HCT116 (cell line): ENCODE data around the gene HSPBAP1. TPM values are rescaled to one million over a fixed set of nuclear protein-coding genes. Genes with fewer than 3 reads are reported as not detected.

Source experiments
- ATAC-seq: fragments of 200-7000 bp; cut with Tn5 transposase; 2 replicates; pipeline ENCODE4 v1.9.1; 2020; ENCODE audit warnings: mild to moderate bottlenecking, moderate library complexity
- BruUV-seq: library from RNA; stranded (reverse); fragments of 400-500 nt; replicated peaks from 2 replicates; lab custom pipeline; 2021; lab: Mats Ljungman, UMichigan
- CTCF ChIA-PET: fragments of 300-600 bp; sonication (Branson Sonifier 250); formaldehyde crosslinking; loops from one replicate; lab custom pipeline; 2021; ENCODE audit warnings: antibody characterized with exemption; lab: Charles Lee
- POLR2A ChIA-PET: fragments of 300-600, 350-600 bp; sonication (Branson Sonifier 250); formaldehyde crosslinking; loops from one replicate; lab custom pipeline; 2021; ENCODE audit warnings: antibody characterized with exemption; lab: Charles Lee
- RAD21 ChIA-PET, 2 experiments: fragments of 300-600 bp; sonication (Branson Sonifier 250); formaldehyde crosslinking; loops; one replicate each; lab custom pipeline; 2023; ENCODE audit warnings: low total read pairs in 2 of 2; ENCODE audit not compliant: uncharacterized antibody in 2 of 2, unreplicated experiment in 2 of 2, low non-redundant PET in 1 of 2; lab: Charles Lee
- DNase-seq: peaks from one replicate; pipeline ENCODE4 v3.0.0-alpha.2; 2010; ENCODE audit warnings: low read depth, low spot score
- H2AFZ ChIP-seq: fragments of 200-600 bp; shearing (Covaris generic), sonication (generic); 2 replicates; pipeline ENCODE4 v1.6.1; 2017; ENCODE audit warnings: low read depth, mixed run types, mixed read lengths, antibody characterized with exemption, low read length; ENCODE audit not compliant: poor library complexity, severe bottlenecking
- H3K27ac ChIP-seq: 2 replicates; pipeline ENCODE4 v1.5.1; 2012; ENCODE audit warnings: low read depth, low read length
- H3K27me3 ChIP-seq: fragments of 200-600 bp; sonication (generic); 2 replicates; pipeline ENCODE4 v1.6.1; 2016; ENCODE audit warnings: mixed run types, low read length, mixed read lengths; ENCODE audit not compliant: insufficient read depth
- H3K36me3 ChIP-seq, 2 experiments: fragments of 200-500 bp in 1 of 2; fragments of 200-600 bp in 1 of 2; sonication (Bioruptor generic) in 1 of 2; sonication (generic) in 1 of 2; 2 replicates each; pipeline versions ENCODE4 v1.5.1 to v1.6.1; 2014 to 2016; ENCODE audit warnings: low read length in 2 of 2, inconsistent platforms in 1 of 2, mixed read lengths in 1 of 2, mixed run types in 1 of 2; ENCODE audit not compliant: insufficient read depth in 2 of 2, control insufficient read depth in 1 of 2
- H3K4me1 ChIP-seq, 2 experiments: fragments of 200-600 bp in 1 of 2; sonication (generic) in 1 of 2; 2 replicates each; pipeline versions ENCODE4 v1.5.1 to v1.6.1; 2012 to 2017; ENCODE audit warnings: low read length in 2 of 2, inconsistent platforms in 1 of 2, mild to moderate bottlenecking in 1 of 2, mixed read lengths in 1 of 2, mixed run types in 1 of 2, moderate library complexity in 1 of 2; ENCODE audit not compliant: insufficient read depth in 2 of 2, control insufficient read depth in 1 of 2
- H3K4me2 ChIP-seq: fragments of 200-600 bp; sonication (generic); 2 replicates; pipeline ENCODE4 v1.6.1; 2017; ENCODE audit warnings: mixed run types, low read length, mixed read lengths
- H3K4me3 ChIP-seq, 2 experiments: fragments of 200-600 bp in 1 of 2; sonication (generic) in 1 of 2; replicated peaks in 1 of 2; 2 replicates each; pipeline ENCODE4 v1.5.1; 2011 to 2016; ENCODE audit warnings: low read length in 2 of 2, control low read depth in 1 of 2, low read depth in 1 of 2, mild to moderate bottlenecking in 1 of 2, mixed read lengths in 1 of 2, mixed run types in 1 of 2
- H3K79me2 ChIP-seq: fragments of 200-600 bp; sonication (generic); 2 replicates; pipeline ENCODE4 v1.6.1; 2017; ENCODE audit warnings: mild to moderate bottlenecking, mixed run types, low read length, moderate library complexity, mixed read lengths; ENCODE audit not compliant: insufficient read depth
- H3K9ac ChIP-seq: fragments of 200-600 bp; sonication (generic); 2 replicates; pipeline ENCODE4 v1.6.1; 2016; ENCODE audit warnings: low read length, mixed read lengths
- H3K9me2 ChIP-seq: fragments of 200-600 bp; sonication (generic), shearing (Covaris generic); 2 replicates; pipeline ENCODE4 v1.6.1; 2017; ENCODE audit warnings: mixed run types, mild to moderate bottlenecking, moderate library complexity; ENCODE audit not compliant: insufficient read depth
- H3K9me3 ChIP-seq, 2 experiments: fragments of 200-500 bp in 1 of 2; fragments of 200-600 bp in 1 of 2; sonication (Bioruptor generic) in 1 of 2; sonication (generic) in 1 of 2; 2 replicates each; pipeline ENCODE4 v1.6.1; 2014 to 2017; ENCODE audit warnings: low read length in 2 of 2, mixed read lengths in 2 of 2, inconsistent platforms in 1 of 2, low read depth in 1 of 2, mild to moderate bottlenecking in 1 of 2, mixed run types in 1 of 2, moderate library complexity in 1 of 2; ENCODE audit not compliant: control insufficient read depth in 1 of 2, insufficient read depth in 1 of 2
- H4K20me1 ChIP-seq: fragments of 200-600 bp; sonication (generic), shearing (Covaris generic); 2 replicates; pipeline ENCODE4 v1.6.1; 2017; ENCODE audit warnings: mixed run types, mild to moderate bottlenecking, moderate library complexity; ENCODE audit not compliant: insufficient read depth
- CEBPB ChIP-seq: IDR thresholded peaks from 2 replicates; pipeline ENCODE4 v1.6.1; 2012; ENCODE audit warnings: low read depth
- EGR1 ChIP-seq: IDR thresholded peaks from 2 replicates; pipeline ENCODE4 v1.6.1; 2012; ENCODE audit warnings: low read depth
- ELF1 ChIP-seq: IDR thresholded peaks from 2 replicates; pipeline ENCODE4 v1.6.1; 2012; ENCODE audit warnings: low read depth, borderline replicate concordance
- EZH2 ChIP-seq: fragments of 200-600 bp; sonication (generic); IDR thresholded peaks from 2 replicates; pipeline ENCODE4 v1.6.1; 2017; ENCODE audit warnings: antibody characterized with exemption, mixed run types
- EZH2phosphoT487 ChIP-seq: fragments of 200-600 bp; IDR thresholded peaks from 2 replicates; pipeline ENCODE4 v1.6.1; 2018; ENCODE audit warnings: antibody characterized with exemption, borderline replicate concordance
- FOSL1 ChIP-seq: IDR thresholded peaks from 2 replicates; pipeline ENCODE4 v1.6.1; 2012; ENCODE audit warnings: low read depth
- POLR2AphosphoS5 ChIP-seq: IDR thresholded peaks from 2 replicates; pipeline ENCODE4 v1.6.1; 2011; ENCODE audit warnings: mild to moderate bottlenecking, low read depth, low read length, moderate library complexity
- RAD21 ChIP-seq: IDR thresholded peaks from 2 replicates; pipeline ENCODE4 v1.6.1; 2012; ENCODE audit warnings: low read depth, mild to moderate bottlenecking
- SP1 ChIP-seq: IDR thresholded peaks from 2 replicates; pipeline ENCODE4 v1.6.1; 2012; ENCODE audit warnings: low read depth
- SRF ChIP-seq: IDR thresholded peaks from 2 replicates; pipeline ENCODE4 v1.6.1; 2012; ENCODE audit warnings: low read depth
- ZBTB33 ChIP-seq: IDR thresholded peaks from 2 replicates; pipeline ENCODE4 v1.6.1; 2011; ENCODE audit warnings: mild to moderate bottlenecking, low read length, moderate library complexity; ENCODE audit not compliant: insufficient replicate concordance; ENCODE audit errors: extremely low read depth
- ZFX ChIP-seq: fragments of 450-650 bp; IDR thresholded peaks from 2 replicates; pipeline ENCODE4 v1.6.1; 2017
- ZNF274 ChIP-seq: fragments of 200-500 bp; sonication (Bioruptor generic); IDR thresholded peaks from 2 replicates; pipeline ENCODE4 v1.6.1; 2014; ENCODE audit warnings: mild to moderate bottlenecking, low read depth, low read length, inconsistent platforms
- intact Hi-C: fragments of 100-400 bp; cut with micrococcal nuclease; formaldehyde crosslinking; loops from 2 replicates; pipeline ENCODE4 v1.10.0; 2022
- total RNA-seq: library from RNA; stranded (reverse); gene quantifications from one replicate; pipeline ENCODE4 v1.2.1, GENCODE V29; 2021; ENCODE audit not compliant: unreplicated experiment
- TF ChIP-seq, protein P1 (sequence below): IDR thresholded peaks from 2 replicates; pipeline ENCODE4 v1.6.1; 2012; ENCODE audit warnings: low read depth
- TF ChIP-seq, protein P2 (sequence below): IDR thresholded peaks from 2 replicates; pipeline ENCODE4 v1.6.1; 2012

The HSPBAP1 gene
- total RNA-seq, 1 experiment from 2014 or later: 6.6 TPM

DNA sequence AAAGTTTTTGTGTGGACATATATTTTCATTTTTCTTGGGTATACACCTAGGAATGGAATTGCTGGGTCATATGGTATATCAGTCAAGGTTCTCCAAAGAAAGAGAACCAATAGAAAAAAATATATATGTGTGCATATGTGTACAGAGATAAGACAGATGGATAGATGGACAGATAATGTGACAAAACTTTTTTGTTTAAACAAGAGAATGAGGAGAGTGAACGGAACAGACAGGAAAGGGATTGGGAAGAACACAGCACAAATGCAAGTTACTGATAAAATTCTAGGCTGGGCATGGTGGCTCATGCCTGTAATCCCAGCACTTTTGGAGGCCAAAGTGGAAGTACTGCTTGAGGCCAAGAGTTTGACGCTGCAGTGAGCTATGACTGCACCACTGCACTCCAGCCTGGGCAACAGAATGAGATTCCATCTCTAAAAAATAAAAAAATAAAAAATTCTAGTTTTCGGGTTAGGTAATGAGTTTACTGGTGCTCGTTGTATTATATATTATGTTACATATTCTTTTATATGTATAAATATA lies 50.0 kb downstream of the HSPBAP1 start:
- POLR2A ChIA-PET: no interaction called here
- no TSS peak for BruUV-seq

More for the DNA sequence above, 50.0 kb downstream of the HSPBAP1 start:
- no peaks in the 10 kb centered on the region for H3K27me3 ChIP-seq
- no peak overlapping the region for H2AFZ ChIP-seq
- no peaks in the 10 kb centered on the region for H3K4me1 ChIP-seq
- RAD21 ChIA-PET: no interaction called here
- ATAC-seq (no peak), DNase-seq (no peak)
- TF ChIP-seq CEBPB (no peak), ZNF274 (no peak), ZFX (no peak), SRF (no peak), EZH2 (no peak), ELF1 (no peak), ZBTB33 (no peak), RAD21 (no peak), EGR1 (no peak), FOSL1 (no peak), EZH2phosphoT487 (no peak), SP1 (no peak), POLR2AphosphoS5 (no peak)
- TF ChIP-seq, protein P1, sequence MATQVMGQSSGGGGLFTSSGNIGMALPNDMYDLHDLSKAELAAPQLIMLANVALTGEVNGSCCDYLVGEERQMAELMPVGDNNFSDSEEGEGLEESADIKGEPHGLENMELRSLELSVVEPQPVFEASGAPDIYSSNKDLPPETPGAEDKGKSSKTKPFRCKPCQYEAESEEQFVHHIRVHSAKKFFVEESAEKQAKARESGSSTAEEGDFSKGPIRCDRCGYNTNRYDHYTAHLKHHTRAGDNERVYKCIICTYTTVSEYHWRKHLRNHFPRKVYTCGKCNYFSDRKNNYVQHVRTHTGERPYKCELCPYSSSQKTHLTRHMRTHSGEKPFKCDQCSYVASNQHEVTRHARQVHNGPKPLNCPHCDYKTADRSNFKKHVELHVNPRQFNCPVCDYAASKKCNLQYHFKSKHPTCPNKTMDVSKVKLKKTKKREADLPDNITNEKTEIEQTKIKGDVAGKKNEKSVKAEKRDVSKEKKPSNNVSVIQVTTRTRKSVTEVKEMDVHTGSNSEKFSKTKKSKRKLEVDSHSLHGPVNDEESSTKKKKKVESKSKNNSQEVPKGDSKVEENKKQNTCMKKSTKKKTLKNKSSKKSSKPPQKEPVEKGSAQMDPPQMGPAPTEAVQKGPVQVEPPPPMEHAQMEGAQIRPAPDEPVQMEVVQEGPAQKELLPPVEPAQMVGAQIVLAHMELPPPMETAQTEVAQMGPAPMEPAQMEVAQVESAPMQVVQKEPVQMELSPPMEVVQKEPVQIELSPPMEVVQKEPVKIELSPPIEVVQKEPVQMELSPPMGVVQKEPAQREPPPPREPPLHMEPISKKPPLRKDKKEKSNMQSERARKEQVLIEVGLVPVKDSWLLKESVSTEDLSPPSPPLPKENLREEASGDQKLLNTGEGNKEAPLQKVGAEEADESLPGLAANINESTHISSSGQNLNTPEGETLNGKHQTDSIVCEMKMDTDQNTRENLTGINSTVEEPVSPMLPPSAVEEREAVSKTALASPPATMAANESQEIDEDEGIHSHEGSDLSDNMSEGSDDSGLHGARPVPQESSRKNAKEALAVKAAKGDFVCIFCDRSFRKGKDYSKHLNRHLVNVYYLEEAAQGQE: no peak
- TF ChIP-seq, protein P2, sequence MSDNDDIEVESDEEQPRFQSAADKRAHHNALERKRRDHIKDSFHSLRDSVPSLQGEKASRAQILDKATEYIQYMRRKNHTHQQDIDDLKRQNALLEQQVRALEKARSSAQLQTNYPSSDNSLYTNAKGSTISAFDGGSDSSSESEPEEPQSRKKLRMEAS: no peak
- no peak overlapping the region for H3K9ac ChIP-seq
- no peaks in the 10 kb centered on the region for H3K36me3 ChIP-seq
- H3K9me2 ChIP-seq: no peaks in the 10 kb centered on the region
- CTCF ChIA-PET: interaction anchor here (1.4 kb wide), 1 partner anchor 11 kb away, joined by 8 read pairs; no protein-coding TSS in a partner anchor
- no peak overlapping the region for H3K27ac ChIP-seq
- intact Hi-C loops: no loop called here
- H3K79me2 ChIP-seq: no peaks in the 10 kb centered on the region
- no peaks in the 10 kb centered on the region for H3K9me3 ChIP-seq
- H3K4me3 ChIP-seq: no peak overlapping the region
- H4K20me1 ChIP-seq: no peaks in the 10 kb centered on the region
- H3K4me2 ChIP-seq: no peak overlapping the region
